Right lobe of liver (tissue), 6 donors: ENCODE measurements around the gene TXNDC9. TPM values are rescaled to one million over a fixed set of nuclear protein-coding genes. Genes with fewer than 3 reads are reported as not detected.
A peak's percentile ranks its signal among the peaks of the same experiment; 100 is the strongest.
"Not testable (repeated sequence)": the region's sequence is repeated elsewhere in the genome, so short reads cannot be mapped to it uniquely, and the experiment has no call there.

Experiments
- ATAC-seq, 4 donors: fragments of 200-7000 bp; cut with Tn5 transposase; one replicate each; pipeline ENCODE4 v1.9.1; 2020; ENCODE audit warnings: mild to moderate bottlenecking in 4 of 4, moderate library complexity in 4 of 4
- DNase-seq, 3 donors: peaks; one replicate each; pipeline ENCODE4 v3.0.0-alpha.2; 2020
- H3K27ac ChIP-seq, 3 donors: fragments of 200-600 bp; one replicate each; pipeline ENCODE4 v1.8.0; 2022
- H3K27me3 ChIP-seq, 2 donors: fragments of 200-600 bp; one replicate each; pipeline ENCODE4 v1.8.0; 2022
- H3K36me3 ChIP-seq, 4 donors: fragments of 200-600 bp; sonication (generic) in 1 of 4; one replicate each; pipeline versions ENCODE4 v1.5.1 to v1.8.0; 2017 to 2022; ENCODE audit warnings: control low read depth in 1 of 4
- H3K4me1 ChIP-seq, 4 donors: fragments of 200-600 bp; sonication (generic) in 1 of 4; one replicate each; pipeline versions ENCODE4 v1.5.1 to v1.8.0; 2017 to 2022; ENCODE audit warnings: control low read depth in 1 of 4
- H3K4me3 ChIP-seq, 3 donors: fragments of 200-600 bp; one replicate each; pipeline ENCODE4 v1.8.0; 2022
- H3K9me3 ChIP-seq, 4 donors: fragments of 200-600 bp; sonication (generic) in 1 of 4; one replicate each; pipeline versions ENCODE4 v1.5.1 to v1.8.0; 2017 to 2022; ENCODE audit warnings: control low read depth in 1 of 4
- CTCF ChIP-seq, 4 donors: fragments of 200-600 bp in 3 of 4; fragments of 450-650 bp in 1 of 4; IDR thresholded peaks; one replicate each; pipeline versions ENCODE4 v1.5.1 to v1.8.0; 2016 to 2022; ENCODE audit warnings: antibody characterized with exemption in 4 of 4, mild to moderate bottlenecking in 2 of 4
- POLR2A ChIP-seq: fragments of 450-650 bp; IDR thresholded peaks from one replicate; pipeline ENCODE4 v1.6.1; 2017; ENCODE audit warnings: antibody characterized with exemption, mild to moderate bottlenecking
- WGBS: methylation state at CpG from one replicate; pipeline ENCODE4 v1.1.6; 2018; ENCODE audit warnings: low coverage, low lambda C conversion rate; ENCODE audit not compliant: insufficient coverage; ENCODE audit errors: missing lambda C conversion rate; 5-methylcytosine and 5-hydroxymethylcytosine counted together
- intact Hi-C, 2 donors: fragments of 100-400 bp; cut with DNase I; formaldehyde crosslinking; loops; one replicate each; pipeline versions ENCODE4 v1.11.2 to v1.14.1; 2022
- total RNA-seq, 6 experiments: library from RNA; depleted of rRNA in 2 of 6; stranded (reverse); fragments of >200 nt in 2 of 6; fragmentation: NEBNext Ultra II Directional in 3 of 6; extraction: Animal tissue kit (Norgen Biotek cat#: 25700) in 3 of 6; gene quantifications; one replicate each; pipeline versions ENCODE4 v1.1.0 to v1.2.4, GENCODE V29; 2016 to 2023
- donor health status: DM: no; HTN: yes; CAD: no.
- donor health status: DM: no; HTN: no; CAD: no.
- donor health status: DM: no; HTN: no; CAD: no.
- donor health status: DM: no; HTN: yes; CAD: no.
- donor health status: DM: no; HTN: yes; CAD: no.

Gene TXNDC9
- total RNA-seq, 6 experiments from 2014 or later, result 10.9 to 33.1 (median 14.1) TPM

- TF ChIP-seq CTCF (IDR thresholded peaks at IDR 0.05) (no peak), POLR2A (no peak)
- no peak for DNase-seq
- intact Hi-C loops, result no loop called here
Measured at GRCh38 chr2:99346218-99346617, 10.1 kb upstream of the TXNDC9 start.

DNA sequence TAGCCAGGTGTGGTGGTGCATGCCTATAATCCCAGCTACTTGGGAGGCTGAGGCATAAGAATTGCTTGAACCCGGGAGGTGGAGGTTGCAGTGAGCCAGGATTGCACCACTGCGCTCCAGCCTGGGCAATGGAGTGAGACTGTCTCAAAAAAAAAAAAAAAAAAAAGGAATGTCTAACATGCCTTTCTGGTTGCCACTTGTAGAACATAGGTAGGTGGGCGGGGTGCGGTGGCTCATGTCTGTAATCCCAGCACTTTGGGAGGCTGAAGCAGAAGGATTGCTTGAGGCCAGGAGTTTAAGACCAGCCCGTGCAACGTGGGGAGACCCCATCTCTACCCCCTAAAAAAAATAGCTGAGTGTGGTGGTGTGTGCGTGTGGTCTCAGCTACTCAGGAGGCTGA lies 9.3 kb upstream of the TXNDC9 start:
- H3K36me3 ChIP-seq, H3K27ac ChIP-seq, H3K9me3 ChIP-seq, DNase-seq, H3K4me1 ChIP-seq, H3K27me3 ChIP-seq, intact Hi-C loops, H3K4me3 ChIP-seq, ATAC-seq: not testable (repeated sequence)
- 100% methylated on average over 2 of the region's 7 CpGs for WGBS

More at GRCh38 chr2:99346218-99346617, 10.1 kb upstream of the TXNDC9 start:
- no peak for ATAC-seq
- Histone ChIP-seq H3K27me3 (no peaks in the 10 kb centered on the region), H3K9me3 (no peaks in the 10 kb centered on the region), H3K4me1 (peaks cover 0 to 4% (median 0%) of the 10 kb centered on the region in 4 donors), H3K27ac (no peak overlapping the region), H3K4me3 (no peak overlapping the region), H3K36me3 (no peaks in the 10 kb centered on the region)

DNA sequence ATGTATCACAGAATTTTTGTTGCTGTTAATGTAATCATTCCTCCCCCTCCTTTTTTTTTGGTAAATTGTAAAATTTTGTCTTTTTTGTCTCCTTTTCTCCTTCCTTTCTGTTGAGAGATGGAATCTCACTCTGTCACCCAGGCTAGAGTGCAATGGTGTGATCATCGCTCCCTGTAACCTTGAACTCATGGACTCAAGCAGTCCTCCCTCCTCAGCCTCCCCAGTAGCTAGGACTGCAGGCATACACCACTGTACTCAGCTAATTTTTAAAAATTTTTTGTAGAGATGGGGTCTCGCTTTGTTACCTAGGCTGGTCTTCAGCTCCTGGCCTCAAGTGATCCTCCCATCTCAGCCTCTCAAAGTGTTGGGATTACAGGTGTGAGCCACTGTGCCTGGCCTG lies 6.4 kb upstream of the TXNDC9 start:
- Histone ChIP-seq H3K4me3 (no peak overlapping the region), H3K4me1 (peaks cover 0 to 24% (median 9%) of the 10 kb centered on the region in 4 donors), H3K27me3 (no peaks in the 10 kb centered on the region), H3K36me3 (no peaks in the 10 kb centered on the region), H3K27ac (no peak overlapping the region), H3K9me3 (no peaks in the 10 kb centered on the region)
- TF ChIP-seq POLR2A (no peak), CTCF (IDR thresholded peaks at IDR 0.05) (no peak)
- no peak for DNase-seq
- ATAC-seq, result no peak
- 93% methylated on average over 2 of the region's 2 CpGs for WGBS
- intact Hi-C loops, result no loop called here

DNA sequence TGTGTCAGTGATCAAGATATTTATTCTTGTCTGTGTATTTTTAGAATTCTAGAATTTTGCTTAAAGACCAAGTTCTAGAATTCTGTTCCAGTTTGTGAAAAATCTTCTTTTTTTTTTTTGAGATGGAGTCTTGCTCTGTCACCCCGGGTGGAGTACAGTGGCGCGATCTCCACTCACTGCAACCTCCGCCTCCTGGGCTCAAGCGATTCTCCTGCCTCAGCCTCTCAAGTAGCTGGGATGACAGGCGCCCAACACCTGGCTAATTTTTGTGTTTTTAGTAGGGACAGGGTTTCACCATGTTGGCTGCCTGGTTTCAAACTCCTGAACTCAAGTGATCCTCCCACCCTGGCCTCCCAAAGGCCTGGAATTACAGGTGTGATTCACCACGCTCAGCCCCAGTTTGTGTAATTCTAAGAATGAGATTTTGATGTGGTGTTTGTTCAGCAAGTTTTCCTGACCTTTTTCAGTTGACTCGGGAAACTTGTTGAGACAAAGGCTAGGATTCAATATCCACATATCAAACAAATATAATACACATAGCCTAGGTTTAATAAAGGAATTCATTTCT lies 4.6 kb upstream of the TXNDC9 start:
- H3K4me3 ChIP-seq, result no peak overlapping the region
- no peaks in the 10 kb centered on the region for H3K9me3 ChIP-seq
- no peaks in the 10 kb centered on the region for H3K27me3 ChIP-seq
- 79% methylated on average over 8 of the region's 8 CpGs for WGBS
- no peaks in the 10 kb centered on the region for H3K36me3 ChIP-seq
- peaks cover 0 to 24% (median 9%) of the 10 kb centered on the region in 4 donors for H3K4me1 ChIP-seq
- intact Hi-C loops, result no loop called here
- TF ChIP-seq POLR2A (no peak), CTCF (IDR thresholded peaks at IDR 0.05) (no peak)
- no peak overlapping the region for H3K27ac ChIP-seq
- DNase-seq (no peak), ATAC-seq (no peak)

GRCh38 chr2:99338029-99338585 lies 2.0 kb upstream of the TXNDC9 start:
- no peak for DNase-seq
- Histone ChIP-seq H3K4me1 (peaks cover 0 to 35% (median 12%) of the 10 kb centered on the region in 4 donors), H3K9me3 (no peaks in the 10 kb centered on the region), H3K27ac (peak overlapping the region in 2 of 3 donors; percentile 74 to 78), H3K36me3 (no peaks in the 10 kb centered on the region), H3K27me3 (no peaks in the 10 kb centered on the region), H3K4me3 (peak overlapping the region; percentile 76 to 96 (median 90))
- no peak for ATAC-seq
- 1% methylated on average over 17 of the region's 17 CpGs for WGBS
- no peak for TF ChIP-seq CTCF (IDR thresholded peaks at IDR 0.05)
- TF ChIP-seq POLR2A, result no peak
- intact Hi-C loops, result no loop called here
